GM06990 (cell line): ENCODE data around the gene MBNL2.

ENCODE experiments used
- DNase-seq: peaks from one replicate; pipeline ENCODE4 v3.0.0-alpha.2; 2011; ENCODE audit not compliant: insufficient read length; ENCODE audit errors: extremely low read depth
- H3K27me3 ChIP-seq: replicated peaks from 2 replicates; pipeline ENCODE4 v1.6.0; 2011; ENCODE audit warnings: low read length; ENCODE audit not compliant: control insufficient read depth, insufficient read depth
- H3K36me3 ChIP-seq: 2 replicates; pipeline ENCODE4 v1.5.1; 2011; ENCODE audit warnings: low read length; ENCODE audit not compliant: control insufficient read depth, insufficient read depth
- H3K4me3 ChIP-seq: replicated peaks from 2 replicates; pipeline ENCODE4 v1.5.1; 2011; ENCODE audit warnings: low read depth, mild to moderate bottlenecking, control low read depth, low read length
- CTCF ChIP-seq: IDR thresholded peaks from 2 replicates; pipeline ENCODE4 v1.5.1; 2011; ENCODE audit warnings: low read length, control low read depth, mild to moderate bottlenecking, inconsistent platforms; ENCODE audit not compliant: insufficient read depth, poor library complexity, severe bottlenecking

Gene MBNL2

GRCh38 chr13:97278435-97279411 lies 56.6 kb downstream of the MBNL2 start:
- Histone ChIP-seq H3K4me3 (no peak overlapping the region), H3K36me3 (no peaks in the 10 kb centered on the region), H3K27me3 (no peaks in the 10 kb centered on the region)
- no peak for TF ChIP-seq CTCF
- DNase-seq = no peak

- Histone ChIP-seq H3K27me3 (no peaks in the 10 kb centered on the region), H3K36me3 (no peaks in the 10 kb centered on the region), H3K4me3 (no peak overlapping the region)
- no peak for DNase-seq
- TF ChIP-seq CTCF = no peak
These were observed 57.8 kb downstream of the MBNL2 start for GRCh38 chr13:97279913-97280312.

GRCh38 chr13:97280478-97280877 lies 58.3 kb downstream of the MBNL2 start:
- Histone ChIP-seq H3K36me3 (no peaks in the 10 kb centered on the region), H3K27me3 (no peaks in the 10 kb centered on the region), H3K4me3 (no peak overlapping the region)
- TF ChIP-seq CTCF = no peak
- no peak for DNase-seq

- H3K27me3 ChIP-seq = no peaks in the 10 kb centered on the region
- no peak overlapping the region for H3K4me3 ChIP-seq
- no peak for DNase-seq
- no peaks in the 10 kb centered on the region for H3K36me3 ChIP-seq
- TF ChIP-seq CTCF = no peak
These were observed 58.9 kb downstream of the MBNL2 start for GRCh38 chr13:97281028-97281427.

- H3K36me3 ChIP-seq = no peaks in the 10 kb centered on the region
- H3K4me3 ChIP-seq = no peak overlapping the region
- DNase-seq = no peak
- no peaks in the 10 kb centered on the region for H3K27me3 ChIP-seq
- TF ChIP-seq CTCF = no peak
These were observed 60.6 kb downstream of the MBNL2 start for GRCh38 chr13:97282705-97283104.
